NCI-H524 (cell line): ENCODE measurements around the gene RNU1-1.
"Not testable (repeated sequence)": the region's sequence is repeated elsewhere in the genome, so short reads cannot be mapped to it uniquely, and the experiment has no call there.

Experiments used
- DNase-seq, 2 experiments: peaks; one replicate each; lab custom pipeline; 2025; lab: John Stamatoyannopoulos, UW

RNU1-1 gene

DNA sequence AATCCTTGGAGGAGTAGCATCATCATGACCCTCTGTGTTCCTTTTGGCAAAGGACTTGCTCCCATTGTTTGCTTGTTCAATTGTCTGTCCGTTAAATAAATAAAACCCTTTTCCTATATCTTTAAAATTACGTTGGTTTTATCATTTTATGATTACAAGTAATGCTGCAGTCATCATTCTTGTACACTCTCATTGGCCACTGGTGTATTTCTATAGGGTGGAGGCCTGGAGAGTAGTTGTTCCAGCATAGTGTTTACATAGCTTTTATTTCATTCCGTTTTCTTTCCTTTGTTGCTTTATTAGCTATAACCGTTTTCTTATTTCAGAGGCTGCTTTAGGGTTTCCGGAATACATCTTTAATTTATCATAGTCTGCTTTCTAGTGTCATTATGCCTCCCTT is 7.6 kb upstream of the RNU1-1 start:
- DNase-seq: not testable (repeated sequence)

DNA sequence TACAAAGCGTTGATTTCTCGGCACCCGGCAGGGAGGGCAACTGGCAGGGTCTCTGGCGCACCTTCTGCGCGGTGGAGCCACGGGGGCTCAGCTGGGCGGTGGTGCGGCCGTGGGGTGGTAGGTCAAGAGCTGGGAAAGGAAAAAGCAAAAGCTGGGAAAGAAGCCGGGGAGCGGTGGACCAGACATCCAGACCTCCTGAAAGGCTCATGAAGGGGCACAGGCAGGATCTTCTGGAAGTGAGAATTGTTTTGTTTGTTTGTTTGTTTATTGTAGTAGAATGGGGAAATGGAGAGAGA is 7.2 kb upstream of the RNU1-1 start:
- DNase-seq: no peak

DNA sequence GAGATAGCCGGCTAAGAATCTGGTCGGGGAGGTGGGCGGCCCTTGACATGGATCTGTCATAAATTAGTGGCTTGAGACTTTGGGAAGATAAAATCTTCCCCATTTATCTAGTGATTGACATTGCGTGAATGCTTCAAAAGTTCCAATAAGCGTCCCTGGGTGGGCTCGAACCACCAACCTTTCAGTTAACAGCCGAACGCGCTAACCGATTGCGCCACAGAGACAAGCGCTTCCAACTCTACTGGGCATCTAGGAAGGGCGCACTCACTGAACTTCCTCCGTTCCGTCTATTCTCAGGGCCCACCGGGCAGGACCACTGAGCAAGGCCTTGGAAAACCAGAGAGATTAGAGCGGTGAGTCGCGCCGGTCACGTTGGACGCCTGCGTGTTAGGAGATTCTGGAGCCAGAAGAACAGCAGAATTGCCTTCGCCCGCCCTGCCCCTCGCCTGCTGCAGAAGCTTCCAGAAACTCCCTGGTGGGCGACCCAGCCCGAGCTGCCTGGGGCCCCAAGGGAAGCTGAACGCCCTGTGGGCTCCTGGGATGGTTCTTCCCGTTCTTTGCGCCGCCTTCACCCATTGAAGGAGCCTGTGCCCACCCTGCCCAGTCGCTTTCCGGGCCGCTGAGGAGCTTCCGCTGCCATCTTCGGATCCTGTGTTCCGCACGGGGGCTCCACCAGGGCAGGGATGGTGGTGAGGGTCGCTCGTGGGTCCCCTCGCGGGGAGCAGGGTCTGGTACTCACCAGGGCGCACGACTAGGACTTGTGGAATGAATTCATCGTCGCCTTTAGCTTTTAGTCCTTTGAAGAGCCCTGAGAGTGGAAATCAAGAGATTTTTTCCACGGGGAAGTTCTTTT is 6.6 kb upstream of the RNU1-1 start:
- not testable (repeated sequence) for DNase-seq

DNA sequence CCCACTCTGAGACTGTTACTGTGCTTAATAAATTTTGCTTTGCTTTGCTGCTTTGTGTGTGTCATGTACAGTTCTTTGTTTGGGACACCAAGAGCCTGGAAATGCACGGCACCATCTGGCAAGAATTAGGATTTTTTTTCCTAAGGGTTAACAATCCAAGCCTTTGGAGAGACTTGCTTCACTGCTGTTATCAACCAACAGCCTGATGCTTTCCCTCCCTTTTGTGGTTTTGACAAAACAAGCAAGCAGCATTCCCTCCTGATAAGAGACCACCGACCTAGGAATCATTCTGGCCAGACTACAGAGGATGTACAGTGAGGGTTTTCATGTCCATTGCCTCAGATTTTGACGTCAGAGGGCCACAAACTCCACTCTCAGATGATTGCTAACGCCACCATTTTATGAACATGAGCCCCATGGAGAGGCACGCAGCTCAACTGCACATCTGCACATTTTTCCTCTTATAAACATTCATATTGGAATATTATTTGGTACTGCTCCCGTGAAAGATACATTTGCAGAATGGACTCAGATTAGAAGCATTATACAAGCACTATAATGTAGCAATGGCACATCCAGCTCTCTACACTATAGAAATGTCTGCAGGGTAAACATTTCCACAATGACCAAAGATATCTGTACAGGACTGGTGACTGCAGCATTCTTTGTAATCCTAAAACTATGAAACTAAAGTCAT is 5.3 kb upstream of the RNU1-1 start:
- DNase-seq: peak; percentile 47 to 65

DNA sequence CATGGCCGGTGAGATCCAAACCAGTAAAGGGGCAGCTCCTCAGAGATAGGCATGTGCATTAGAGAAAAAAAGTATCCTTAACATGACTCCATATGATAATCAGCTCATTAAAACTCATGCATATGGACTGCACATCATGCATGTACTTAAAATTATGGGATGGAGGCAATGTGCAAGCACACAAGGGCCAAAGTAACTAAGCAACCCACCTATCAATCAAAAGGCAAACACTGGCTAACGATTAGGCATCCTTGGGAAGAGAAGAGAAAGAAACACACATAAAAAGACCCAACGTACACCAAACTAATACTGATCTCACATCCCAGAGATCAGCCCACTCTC is 4.8 kb upstream of the RNU1-1 start:
- DNase-seq: peak in 1 of 2 experiments; percentile 47

DNA sequence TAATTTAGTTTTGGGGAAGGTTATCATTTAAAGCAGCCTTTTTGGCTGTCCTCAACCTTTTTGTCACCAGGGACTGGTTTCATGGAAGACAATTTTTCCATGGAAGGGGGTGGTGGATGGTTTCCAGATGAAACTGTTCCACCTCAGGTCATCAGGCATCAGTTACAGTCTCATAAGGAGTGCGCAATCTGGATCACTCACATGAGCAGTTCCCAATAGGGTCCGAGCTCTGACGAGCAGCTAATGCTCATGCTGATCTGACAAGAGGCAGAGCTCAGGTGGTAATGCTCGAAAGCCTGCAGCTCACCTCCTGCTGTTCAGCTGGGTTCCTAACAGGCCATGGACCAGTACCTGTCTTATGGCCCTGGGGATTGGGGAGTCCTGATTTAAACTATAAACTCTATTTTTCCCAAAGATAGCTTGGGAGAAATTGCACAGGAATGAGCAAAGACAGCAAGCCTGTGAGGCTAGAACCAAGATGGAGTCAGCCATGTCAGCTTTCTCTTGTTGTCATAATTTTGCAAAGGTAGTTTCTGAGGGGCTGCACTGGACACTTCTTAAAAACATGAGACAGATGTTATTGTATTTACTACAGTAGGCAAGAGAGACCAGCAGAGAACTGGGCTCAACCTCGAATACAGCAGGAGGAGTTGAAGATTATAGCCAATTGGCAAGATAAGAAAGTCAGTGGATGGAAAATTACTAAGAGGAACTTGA is 2.8 kb upstream of the RNU1-1 start:
- DNase-seq: not testable (repeated sequence)

DNA sequence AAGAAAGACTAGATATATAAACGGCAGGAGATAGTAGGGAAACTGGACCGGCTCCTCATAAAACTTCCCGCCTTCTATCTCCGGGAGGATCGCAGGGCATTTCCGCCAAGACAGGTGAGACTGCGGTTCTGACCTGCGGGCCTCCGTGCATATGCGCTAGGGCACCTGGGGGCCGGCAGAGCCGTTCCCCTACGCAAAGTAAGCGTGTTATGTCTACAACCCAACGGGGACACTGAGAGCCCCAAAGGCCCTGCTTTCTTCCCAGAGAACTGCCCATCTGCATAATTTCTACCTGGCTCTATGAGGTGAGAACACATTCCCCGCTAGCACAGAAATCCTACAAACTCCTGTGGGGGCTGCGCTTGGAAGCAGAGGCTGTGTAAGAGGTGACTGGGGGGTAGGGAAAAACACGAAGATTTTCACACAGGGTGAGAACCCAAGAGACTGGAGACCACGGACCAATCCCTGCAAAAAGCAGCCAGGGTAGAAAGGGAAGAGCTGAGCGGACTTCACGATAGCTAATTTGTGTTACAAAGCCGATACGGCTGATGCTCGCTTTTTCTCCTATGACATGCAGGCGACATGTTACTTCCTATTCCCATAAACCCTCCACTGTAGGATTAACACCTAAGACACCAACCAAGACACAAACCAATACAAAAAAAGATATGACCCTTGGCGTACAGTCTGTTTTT is 526 bp downstream of the RNU1-1 start:
- peak; percentile 42 to 69 for DNase-seq

DNA sequence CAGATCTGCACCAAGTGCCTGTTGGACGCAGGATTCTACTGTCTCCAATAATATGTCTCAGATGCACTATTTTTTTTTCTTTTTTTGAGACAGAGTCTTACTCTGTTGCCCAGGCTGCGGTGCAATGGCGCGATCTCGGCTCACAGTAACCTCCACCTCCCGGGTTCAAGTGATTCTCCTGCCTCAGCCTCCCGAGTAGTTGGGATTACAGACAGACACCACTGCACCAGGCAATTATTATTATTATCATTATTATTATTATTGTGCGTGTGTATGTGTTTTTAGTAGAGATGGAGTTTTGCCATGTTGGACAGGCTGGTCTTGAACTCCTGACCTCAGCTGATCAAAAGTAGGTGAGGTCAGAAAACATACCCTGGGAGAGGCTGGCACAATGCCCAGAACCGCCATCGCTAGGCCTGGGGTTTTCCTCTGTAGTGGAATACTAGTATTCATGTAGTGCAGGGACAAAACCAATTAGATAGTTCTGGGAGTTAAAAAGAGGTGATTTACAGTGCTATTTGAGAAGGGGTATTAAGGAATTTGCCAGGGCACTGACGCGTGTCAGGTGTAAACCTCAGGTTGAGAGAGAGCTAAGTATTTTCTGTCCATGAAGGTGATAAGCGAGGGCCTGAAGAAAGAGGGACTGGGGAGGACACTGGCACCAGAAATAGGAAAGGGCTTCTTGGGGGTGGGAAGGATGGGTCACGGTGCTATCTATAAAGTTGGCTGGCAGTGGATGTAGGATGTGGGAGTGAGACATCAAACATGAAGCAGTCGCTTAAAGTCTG is 1.3 kb downstream of the RNU1-1 start:
- not testable (repeated sequence) for DNase-seq

DNA sequence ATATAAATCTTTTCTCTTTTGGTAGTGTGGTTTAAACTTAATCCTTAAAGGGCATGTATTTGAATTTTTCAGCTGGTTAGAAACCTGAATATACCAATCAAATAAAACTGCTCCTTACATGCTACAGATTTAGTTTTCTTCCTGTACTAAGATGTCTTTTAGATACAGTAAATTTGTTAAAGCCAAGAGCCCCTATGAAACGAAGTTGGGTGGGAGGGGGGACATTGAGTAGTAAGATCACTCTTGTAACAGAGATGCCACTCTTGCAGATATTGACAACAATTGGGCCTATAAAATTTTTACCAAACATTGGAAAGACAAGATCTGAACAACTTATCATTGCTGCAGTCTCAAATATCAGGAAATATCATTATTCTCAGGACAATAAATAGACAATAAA is 2.2 kb downstream of the RNU1-1 start:
- not testable (repeated sequence) for DNase-seq

DNA sequence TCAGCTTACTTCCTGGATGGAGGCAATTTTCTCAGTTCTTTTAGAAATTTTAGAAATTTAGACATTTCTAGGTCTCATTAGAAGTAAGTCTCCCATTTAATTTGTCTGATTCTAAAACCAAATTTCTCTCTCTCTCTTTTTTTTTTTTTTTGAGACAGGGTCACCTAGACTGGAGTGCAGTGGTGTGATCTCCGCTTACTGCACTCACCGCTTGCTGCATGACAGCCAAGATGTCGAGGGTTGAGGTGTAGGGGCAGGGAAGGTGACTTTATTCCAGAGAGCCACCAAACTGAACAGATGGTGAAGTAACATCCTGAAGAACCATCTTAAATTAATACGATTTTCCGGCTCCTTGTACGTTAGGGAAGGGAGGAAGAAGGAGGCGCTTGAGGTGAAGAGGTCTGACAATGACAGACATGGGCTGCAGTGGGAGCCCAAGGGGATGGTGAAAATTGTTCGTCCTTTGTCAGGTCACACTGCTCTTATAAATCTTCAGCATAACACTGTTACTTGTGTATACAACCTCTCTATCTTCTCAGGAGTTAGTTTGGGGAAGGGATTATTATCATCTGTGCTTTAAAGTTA is 5.1 kb downstream of the RNU1-1 start:
- peak; percentile 95 to 98 for DNase-seq

DNA sequence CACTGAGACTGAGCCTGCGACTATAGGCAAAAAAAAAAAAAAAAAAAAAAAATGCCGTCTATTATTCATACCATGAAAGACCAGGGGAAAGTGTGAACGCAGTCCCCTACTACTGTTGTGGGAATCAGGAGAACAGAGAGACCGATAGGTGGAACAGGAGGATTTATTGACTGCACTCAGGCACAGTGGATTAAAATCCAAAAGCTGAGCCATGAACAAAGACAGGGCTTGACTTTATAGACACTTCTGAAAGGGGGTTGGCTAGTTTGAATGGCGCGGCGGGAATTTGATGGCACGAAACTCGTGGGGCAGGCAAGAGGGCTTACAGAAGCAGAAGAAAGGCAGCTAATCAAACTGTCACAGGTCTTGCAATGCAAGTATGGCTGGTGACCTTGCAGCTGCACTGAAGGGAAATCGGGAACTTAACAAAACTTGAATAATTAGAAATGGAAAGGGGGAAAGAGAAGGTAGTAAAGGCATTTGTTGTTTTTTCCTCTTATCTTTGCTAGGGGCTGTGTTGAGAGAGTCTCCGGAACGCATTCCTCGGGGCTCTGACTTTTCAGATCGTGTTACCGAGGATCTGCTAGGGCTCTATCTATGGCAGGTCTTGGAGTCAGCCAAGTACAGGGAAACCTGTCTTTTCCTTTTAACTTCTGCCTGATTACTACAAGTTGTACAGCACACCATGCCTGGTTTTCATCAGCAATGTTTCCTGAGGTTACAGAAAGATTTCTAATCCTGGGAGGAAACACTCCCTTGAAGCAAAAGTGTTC is 7.5 kb downstream of the RNU1-1 start:
- DNase-seq: not testable (repeated sequence)

DNA sequence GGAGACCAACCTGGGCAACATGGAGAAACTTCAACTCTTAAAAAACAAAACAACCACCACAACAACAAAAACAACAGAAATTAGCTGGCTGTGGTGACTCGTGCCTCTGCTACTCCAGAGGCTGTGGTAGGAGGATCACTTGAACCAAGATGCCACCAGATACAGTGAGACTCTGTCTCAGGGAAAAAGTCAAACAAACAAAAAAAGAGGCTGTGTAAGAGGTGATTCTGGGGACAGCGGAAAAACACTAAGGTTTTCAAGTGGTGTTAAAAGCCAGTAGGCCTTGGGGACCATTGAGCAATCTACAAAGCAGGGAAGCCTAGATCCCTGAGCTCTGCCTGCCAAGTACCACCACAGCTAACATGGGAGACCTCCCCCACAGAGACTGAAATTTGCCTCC is 8.2 kb downstream of the RNU1-1 start:
- DNase-seq: not testable (repeated sequence)

DNA sequence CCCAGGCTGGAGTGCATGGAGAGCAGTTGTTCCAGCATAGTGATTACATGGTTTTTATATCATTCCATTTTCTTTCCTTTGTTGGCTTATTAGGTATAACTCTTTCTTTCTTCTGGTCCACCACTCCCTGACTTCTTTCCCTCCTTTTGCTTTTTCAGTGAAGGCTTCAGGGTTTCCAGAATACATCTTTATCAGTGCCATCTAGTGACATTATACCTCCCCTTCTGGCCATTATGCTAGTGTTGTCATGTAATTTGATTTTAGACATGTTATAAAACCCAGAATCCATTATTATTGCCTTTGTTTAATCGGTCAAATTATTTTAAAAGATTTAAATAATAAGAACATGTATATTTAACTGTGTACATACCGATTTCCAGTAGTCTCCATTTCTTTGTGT is 10.6 kb downstream of the RNU1-1 start:
- no peak for DNase-seq

DNA sequence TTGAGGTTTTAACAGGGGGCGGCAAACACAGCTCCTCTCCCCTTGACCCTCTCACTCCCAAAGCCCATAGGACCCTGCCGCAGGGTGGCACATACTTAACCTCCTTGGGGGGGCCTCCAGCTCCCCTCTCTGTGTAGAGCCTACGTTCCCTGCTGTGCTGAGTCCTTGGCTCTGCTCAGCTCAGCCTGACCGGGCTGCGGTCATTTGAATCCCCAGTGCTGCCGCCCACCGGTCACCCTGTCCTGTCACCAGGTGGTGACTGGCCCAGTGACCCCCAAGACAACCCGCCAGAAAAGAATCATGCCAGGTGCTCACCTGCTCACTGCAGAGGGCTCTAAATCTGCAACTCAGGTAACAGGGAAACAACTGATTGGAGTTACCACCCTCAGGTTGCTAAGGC is 12.6 kb downstream of the RNU1-1 start:
- not testable (repeated sequence) for DNase-seq

DNA sequence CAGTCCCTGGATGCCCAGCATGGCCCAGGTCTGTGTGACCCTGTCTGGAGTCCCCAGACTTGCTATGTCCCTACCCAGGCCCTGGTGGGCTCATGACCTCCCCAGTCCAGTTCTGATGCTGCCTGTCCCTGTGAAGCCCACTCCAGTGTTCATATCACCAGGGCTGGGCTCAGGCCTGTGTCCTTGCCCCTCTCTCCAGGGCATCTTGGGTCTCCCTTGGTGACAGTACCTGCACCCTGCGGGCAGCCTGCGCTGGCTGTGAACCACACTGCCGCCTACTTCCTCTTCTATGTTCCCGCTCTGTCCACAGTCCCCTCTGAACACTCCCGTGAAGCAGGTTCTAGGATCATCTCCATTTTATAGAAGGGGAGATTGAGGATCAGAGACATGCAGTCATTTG is 13.1 kb downstream of the RNU1-1 start:
- not testable (repeated sequence) for DNase-seq

DNA sequence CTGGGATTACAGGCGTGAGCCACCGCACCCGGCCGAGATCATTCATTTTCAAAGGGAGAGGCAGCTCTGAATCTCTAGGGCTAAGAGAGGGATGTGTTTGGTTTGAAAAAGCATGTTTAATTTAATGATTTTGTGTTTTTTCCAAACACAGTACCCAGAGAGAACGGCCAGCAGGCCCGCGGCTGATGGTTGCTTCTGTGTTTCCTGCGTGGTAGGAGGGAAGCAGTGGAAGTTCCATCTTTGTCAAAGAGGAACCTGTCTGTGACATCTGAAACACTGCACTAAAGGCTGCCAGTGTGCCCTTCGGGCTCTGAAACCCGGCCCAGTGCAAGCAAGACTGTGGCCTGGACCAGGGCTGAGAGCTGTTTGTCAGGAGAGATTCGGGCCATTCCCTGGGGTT is 13.6 kb downstream of the RNU1-1 start:
- not testable (repeated sequence) for DNase-seq

DNA sequence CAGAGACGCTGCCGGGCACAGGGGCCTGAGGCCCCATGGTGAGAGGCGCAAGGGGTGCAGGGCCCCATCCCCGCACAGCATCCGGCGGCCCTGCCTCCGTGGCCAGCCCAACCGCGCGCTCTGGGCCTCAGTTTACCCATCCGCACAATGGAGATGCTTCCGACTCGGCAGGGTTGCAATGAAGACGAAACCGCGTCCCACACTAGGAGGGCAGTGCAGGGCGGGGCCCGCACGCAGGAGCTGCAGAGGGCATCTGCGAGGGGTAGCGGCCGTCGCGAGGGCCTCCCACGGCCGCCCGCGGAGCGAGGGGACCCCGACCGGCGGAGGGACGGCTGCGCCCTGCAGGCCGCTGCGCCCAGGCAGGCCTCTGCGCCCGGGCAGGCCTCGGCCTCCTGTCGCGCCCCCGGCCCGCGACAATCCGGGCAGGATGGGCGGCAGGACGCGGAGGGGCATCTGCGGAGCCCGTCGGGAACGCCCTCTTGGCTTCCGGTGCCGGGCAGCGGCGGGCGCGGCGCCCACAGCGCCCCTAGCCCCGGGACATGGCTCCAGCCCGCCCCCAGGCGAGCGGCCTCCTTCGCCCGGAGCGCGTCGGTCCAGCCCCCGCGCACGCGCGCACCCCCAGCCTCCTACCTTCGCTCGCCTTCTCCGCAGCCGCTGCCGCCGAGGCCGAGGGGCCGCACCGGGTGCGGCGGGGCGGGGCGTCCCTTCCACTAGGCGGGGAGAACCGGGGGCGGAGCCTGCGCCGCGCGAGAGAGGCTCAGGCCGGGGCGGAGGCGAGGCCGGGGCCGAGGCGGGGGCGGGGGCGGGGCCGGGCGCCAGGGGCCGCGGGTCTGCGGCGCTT is 15.3 kb downstream of the RNU1-1 start:
- peak; percentile 73 to 86 for DNase-seq

DNA sequence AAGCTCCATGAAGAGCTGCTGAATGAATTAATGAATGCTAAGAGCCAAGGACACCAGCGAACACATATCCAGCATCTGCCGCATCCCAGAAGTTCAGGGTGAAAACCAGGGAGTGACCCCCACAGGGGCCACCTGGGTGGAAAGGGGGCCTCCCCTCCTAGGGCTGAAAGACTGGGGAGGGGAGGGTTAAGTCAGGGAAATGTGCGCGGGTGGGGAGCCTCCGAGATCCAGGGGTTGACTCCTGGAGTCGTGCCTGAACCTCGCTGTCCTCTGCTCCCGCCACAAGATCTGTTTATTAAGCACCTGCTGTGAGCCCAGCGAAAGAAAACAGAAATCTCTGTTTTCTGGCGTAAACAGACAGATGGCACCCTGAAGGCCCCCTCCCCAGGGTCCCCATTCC is 16.0 kb downstream of the RNU1-1 start:
- not testable (repeated sequence) for DNase-seq

DNA sequence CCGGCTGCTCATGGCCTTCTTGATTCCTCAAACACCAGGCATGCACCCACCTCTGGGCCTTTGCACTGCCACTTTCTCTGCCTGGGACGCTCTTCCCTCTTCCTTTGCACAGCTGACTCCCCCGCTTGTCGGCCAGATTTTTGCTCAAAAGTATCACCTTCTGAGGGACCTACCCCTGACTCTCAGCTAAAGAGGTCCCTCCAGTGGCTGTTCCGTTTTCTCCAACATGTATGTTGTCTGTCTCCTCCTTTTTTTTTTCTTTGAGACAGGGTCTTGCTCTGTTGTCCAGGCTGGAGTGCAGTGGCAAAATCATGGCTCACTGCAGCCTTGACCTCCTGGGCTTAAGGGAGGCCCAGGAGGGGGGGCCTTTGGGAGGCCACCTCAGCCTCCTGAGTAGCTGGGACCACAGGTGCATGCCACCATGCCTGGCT is 16.6 kb downstream of the RNU1-1 start:
- not testable (repeated sequence) for DNase-seq
